Bronchial epithelial cell (primary cell): ENCODE data around the gene CNIH2. TPM values are rescaled to one million over a fixed set of nuclear protein-coding genes. Genes with fewer than 3 reads are reported as not detected.
A peak's percentile ranks its signal among the peaks of the same experiment; 100 is the strongest.

Experiments used
- DNase-seq: peaks from one replicate; pipeline ENCODE4 v3.0.0-alpha.2; 2010; ENCODE audit warnings: low read depth
- FAIRE-seq: peaks from 2 replicates; lab custom pipeline; 2011; peaks lifted over from hg19 to GRCh38; lab: Jason Lieb, UNC
- H3K27me3 ChIP-seq: 2 replicates; pipeline ENCODE4 v1.5.1; 2011; ENCODE audit warnings: low read length; ENCODE audit not compliant: control insufficient read depth, insufficient read depth
- H3K36me3 ChIP-seq: 2 replicates; pipeline ENCODE4 v1.5.1; 2011; ENCODE audit warnings: low read length; ENCODE audit not compliant: control insufficient read depth, insufficient read depth
- H3K4me3 ChIP-seq: 2 replicates; pipeline ENCODE4 v1.5.1; 2011; ENCODE audit warnings: mild to moderate bottlenecking, low read depth, low read length, control low read depth
- total RNA-seq: library from RNA; depleted of rRNA; stranded (reverse); fragments of >200 nt; gene quantifications from 2 replicates; pipeline ENCODE4 v1.2.1, GENCODE V29; 2014
- TF ChIP-seq, protein P1 (sequence below): IDR thresholded peaks from 2 replicates; pipeline ENCODE4 v1.5.1; 2011; ENCODE audit warnings: mild to moderate bottlenecking, moderate library complexity, low read length, control low read depth, inconsistent platforms; ENCODE audit not compliant: insufficient read depth, severe bottlenecking

Gene CNIH2
- total RNA-seq, 1 donor from 2014 or later: not detected

DNA sequence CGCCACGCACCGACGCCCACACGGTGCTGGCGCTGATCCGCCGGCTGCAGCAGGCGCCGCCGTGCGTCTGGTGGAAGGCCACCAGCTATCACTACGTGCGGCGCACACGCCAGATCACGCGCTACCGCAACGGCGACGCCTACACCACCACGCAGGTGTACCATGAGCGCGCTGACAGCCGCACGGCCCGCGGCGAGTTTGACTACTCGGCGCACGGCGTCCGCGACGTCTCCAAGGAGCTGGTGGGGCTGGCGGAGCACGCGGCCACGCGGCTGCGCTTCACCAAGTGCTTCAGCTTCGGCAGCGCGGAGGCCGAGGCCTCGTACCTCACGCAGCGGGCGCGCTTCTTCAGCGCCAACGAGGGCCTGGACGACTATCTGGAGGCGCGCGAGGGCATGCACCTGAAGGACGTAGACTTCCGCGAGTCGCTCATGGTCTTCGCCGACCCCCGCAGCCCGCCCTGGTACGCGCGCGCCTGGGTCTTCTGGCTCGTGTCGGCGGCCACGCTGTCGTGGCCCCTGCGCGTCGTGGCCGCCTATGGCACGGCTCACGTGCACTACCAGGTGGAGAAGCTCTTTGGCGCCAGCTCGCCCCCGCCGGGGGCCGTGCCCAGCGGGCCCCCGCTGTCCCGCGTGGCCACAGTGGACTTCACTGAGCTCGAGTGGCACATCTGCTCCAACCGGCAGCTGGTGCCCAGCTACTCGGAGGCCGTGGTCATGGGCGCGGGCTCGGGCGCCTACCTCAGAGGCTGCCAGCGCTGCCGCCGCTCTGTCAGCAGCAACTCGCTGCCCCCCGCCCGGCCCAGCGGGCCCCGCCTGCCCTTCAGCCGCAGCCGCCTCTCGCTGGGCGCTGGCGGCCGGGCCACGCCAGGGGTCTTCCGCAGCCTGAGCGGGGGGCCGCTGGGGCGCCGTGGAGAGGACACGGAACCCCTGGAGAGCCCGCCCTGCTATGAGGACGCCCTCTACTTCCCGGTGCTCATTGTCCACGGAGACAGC, 16.9 kb downstream of the CNIH2 start:
- Histone ChIP-seq H3K36me3 (no peaks in the 10 kb centered on the region), H3K4me3 (no peak overlapping the region), H3K27me3 (peaks cover 9% of the 10 kb centered on the region)
- FAIRE-seq (no peak), DNase-seq (no peak)
- TF ChIP-seq, protein P1, sequence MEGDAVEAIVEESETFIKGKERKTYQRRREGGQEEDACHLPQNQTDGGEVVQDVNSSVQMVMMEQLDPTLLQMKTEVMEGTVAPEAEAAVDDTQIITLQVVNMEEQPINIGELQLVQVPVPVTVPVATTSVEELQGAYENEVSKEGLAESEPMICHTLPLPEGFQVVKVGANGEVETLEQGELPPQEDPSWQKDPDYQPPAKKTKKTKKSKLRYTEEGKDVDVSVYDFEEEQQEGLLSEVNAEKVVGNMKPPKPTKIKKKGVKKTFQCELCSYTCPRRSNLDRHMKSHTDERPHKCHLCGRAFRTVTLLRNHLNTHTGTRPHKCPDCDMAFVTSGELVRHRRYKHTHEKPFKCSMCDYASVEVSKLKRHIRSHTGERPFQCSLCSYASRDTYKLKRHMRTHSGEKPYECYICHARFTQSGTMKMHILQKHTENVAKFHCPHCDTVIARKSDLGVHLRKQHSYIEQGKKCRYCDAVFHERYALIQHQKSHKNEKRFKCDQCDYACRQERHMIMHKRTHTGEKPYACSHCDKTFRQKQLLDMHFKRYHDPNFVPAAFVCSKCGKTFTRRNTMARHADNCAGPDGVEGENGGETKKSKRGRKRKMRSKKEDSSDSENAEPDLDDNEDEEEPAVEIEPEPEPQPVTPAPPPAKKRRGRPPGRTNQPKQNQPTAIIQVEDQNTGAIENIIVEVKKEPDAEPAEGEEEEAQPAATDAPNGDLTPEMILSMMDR: no peak

DNA sequence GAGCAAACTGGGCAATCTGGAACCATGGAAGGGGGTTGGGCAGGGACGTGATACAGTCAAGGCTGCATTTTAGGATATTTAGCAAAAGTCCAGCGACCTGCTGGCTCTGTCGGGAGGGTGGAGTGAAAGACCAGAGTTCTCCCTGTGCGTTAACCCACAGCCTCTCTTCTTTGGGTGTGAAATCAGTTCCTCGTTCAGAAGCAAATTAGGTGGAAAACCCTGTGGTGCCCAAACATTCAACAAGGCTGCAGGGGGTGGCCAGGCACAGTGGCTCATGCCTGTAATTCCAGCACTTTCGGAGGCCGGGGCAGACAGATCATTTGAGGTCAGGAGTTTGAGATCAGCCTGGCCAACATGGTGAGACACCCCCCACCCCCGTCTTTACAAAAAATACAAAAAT, 19.6 kb downstream of the CNIH2 start:
- H3K4me3 ChIP-seq: no peak overlapping the region
- DNase-seq (no peak), FAIRE-seq (no peak)
- no peaks in the 10 kb centered on the region for H3K36me3 ChIP-seq
- TF ChIP-seq, protein P1: no peak
- peaks cover 4% of the 10 kb centered on the region for H3K27me3 ChIP-seq

DNA sequence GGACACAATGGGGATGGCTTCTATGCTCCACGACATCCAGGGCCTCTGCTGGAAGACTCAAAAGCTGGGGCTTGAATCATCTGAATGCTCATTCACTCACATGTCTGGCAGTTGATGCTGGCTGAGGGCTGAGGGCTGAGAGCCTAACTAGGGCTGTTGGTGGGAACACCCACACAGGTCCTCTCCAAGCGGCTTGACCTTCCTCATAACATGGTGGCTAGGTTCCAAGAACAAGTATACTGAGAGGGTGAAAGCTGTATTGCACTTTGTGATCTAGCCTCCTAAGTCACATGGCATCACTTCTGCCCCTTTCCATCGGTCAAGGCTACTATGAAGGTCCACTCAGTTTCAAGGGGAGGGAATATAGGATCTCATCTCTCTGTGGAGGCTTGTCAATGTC, 21.2 kb downstream of the CNIH2 start:
- FAIRE-seq: peak; percentile 81
- DNase-seq: no peak
- TF ChIP-seq, protein P1: no peak

DNA sequence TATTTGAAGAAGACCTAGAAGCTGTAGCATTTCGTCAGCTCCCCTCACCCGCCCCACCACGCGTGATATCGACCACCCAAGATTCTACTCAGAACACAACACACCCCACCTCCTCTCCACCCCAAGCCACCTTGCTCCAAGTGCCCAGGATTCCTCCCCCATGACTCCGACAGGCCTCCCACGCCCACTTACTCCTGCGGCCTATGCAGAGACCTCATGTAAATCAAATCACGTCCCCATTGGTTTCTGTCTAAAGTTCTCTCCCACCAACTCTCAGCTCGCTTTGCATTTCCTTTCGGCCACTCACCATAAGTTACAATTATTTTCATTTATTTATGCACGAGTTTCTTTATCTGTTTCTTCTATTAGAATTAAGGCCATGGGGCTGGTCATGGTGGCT, 24.7 kb downstream of the CNIH2 start:
- TF ChIP-seq, protein P1: no peak
- H3K4me3 ChIP-seq: no peak overlapping the region
- H3K27me3 ChIP-seq: no peaks in the 10 kb centered on the region
- FAIRE-seq (no peak), DNase-seq (no peak)
- no peaks in the 10 kb centered on the region for H3K36me3 ChIP-seq

More for the DNA sequence above, 21.2 kb downstream of the CNIH2 start:
- Histone ChIP-seq H3K36me3 (no peaks in the 10 kb centered on the region), H3K4me3 (no peak overlapping the region), H3K27me3 (no peaks in the 10 kb centered on the region)

DNA sequence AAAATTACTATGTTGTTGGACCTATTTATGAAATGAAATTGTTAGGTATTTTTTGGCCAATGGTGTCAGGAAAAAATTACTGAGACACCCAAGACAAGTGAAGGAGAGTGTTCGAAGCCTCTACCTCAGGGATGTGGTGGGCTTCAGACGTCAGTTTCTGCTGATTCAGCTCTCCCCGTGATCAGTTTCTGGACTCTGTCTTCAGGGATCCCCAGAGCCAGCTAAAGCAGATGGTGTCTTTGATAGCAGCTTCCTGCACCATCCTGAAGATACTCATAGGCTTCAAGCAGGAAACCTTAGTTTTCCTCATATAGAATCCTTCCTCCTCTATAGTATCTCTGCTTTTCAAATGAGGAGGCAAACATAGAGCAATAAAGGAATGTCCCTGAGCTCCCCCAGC, 31.5 kb downstream of the CNIH2 start:
- no peaks in the 10 kb centered on the region for H3K36me3 ChIP-seq
- DNase-seq (no peak), FAIRE-seq (no peak)
- H3K4me3 ChIP-seq: no peak overlapping the region
- TF ChIP-seq, protein P1: no peak
- no peaks in the 10 kb centered on the region for H3K27me3 ChIP-seq
